Heart left ventricle (tissue), 16 donors: ENCODE measurements around the gene FAF1. TPM values are rescaled to one million over a fixed set of nuclear protein-coding genes. Genes with fewer than 3 reads are reported as not detected.

Experiments used
- ATAC-seq, 4 donors: fragments of 200-7000 bp; cut with Tn5 transposase; one replicate each; pipeline ENCODE4 v1.9.1; 2020 to 2022; ENCODE audit warnings: moderate library complexity in 4 of 4, mild to moderate bottlenecking in 3 of 4, moderate number of reproducible peaks in 1 of 4
- DNase-seq, 5 donors: peaks; one replicate each; pipeline ENCODE4 v3.0.0-alpha.2; 2020
- H3K27ac ChIP-seq, 12 donors: fragments of 200-600 bp; sonication (generic) in 4 of 12; one replicate each; pipeline versions ENCODE4 v1.5.0 to v1.8.0; 2016 to 2022; ENCODE audit warnings: mild to moderate bottlenecking in 2 of 12
- H3K27me3 ChIP-seq, 9 donors: fragments of 200-600 bp; sonication (generic) in 2 of 9; one replicate each; pipeline versions ENCODE4 v1.5.1 to v1.8.0; 2016 to 2022; ENCODE audit warnings: mild to moderate bottlenecking in 3 of 9
- H3K36me3 ChIP-seq, 9 donors: fragments of 200-600 bp; sonication (generic) in 2 of 9; one replicate each; pipeline versions ENCODE4 v1.5.0 to v1.8.0; 2018 to 2022; ENCODE audit warnings: mild to moderate bottlenecking in 2 of 9
- H3K4me1 ChIP-seq, 12 donors: fragments of 200-600 bp; sonication (generic) in 4 of 12; one replicate each; pipeline versions ENCODE4 v1.5.0 to v1.8.0; 2016 to 2022; ENCODE audit warnings: mild to moderate bottlenecking in 3 of 12
- H3K4me3 ChIP-seq, 12 donors: fragments of 200-600 bp; sonication (generic) in 4 of 12; one replicate each; pipeline versions ENCODE4 v1.5.0 to v1.8.0; 2017 to 2022; ENCODE audit warnings: mild to moderate bottlenecking in 9 of 12, moderate library complexity in 4 of 12
- H3K9me3 ChIP-seq, 12 donors: fragments of 200-600 bp; sonication (generic) in 4 of 12; one replicate each; pipeline versions ENCODE4 v1.5.0 to v1.8.0; 2016 to 2022; ENCODE audit warnings: mild to moderate bottlenecking in 1 of 12
- POLR2A ChIP-seq, 2 donors: fragments of 450-650 bp; IDR thresholded peaks; one replicate each; pipeline ENCODE4 v1.6.1; 2017; ENCODE audit warnings: antibody characterized with exemption in 2 of 2, mild to moderate bottlenecking in 2 of 2, moderate library complexity in 2 of 2
- WGBS, 4 donors: extraction: QIAGEN DNeasy Blood & Tissue Kit in 2 of 4; methylation state at CpG; one replicate each; pipeline versions ENCODE4 v1.1.5 to v1.1.7; 2013 to 2018; 5-methylcytosine and 5-hydroxymethylcytosine counted together
- intact Hi-C, 10 donors: fragments of 100-400 bp; cut with DNase I; formaldehyde crosslinking; loops; one replicate each; pipeline versions ENCODE4 v1.11.1 to v1.14.2; 2022
- polyA plus RNA-seq, 2 donors: library from polyadenylated mRNA; stranded (reverse); fragments of 200-250 nt; gene quantifications; one replicate each; pipeline ENCODE4 v1.2.3, GENCODE V29; 2013
- total RNA-seq, 9 donors: library from RNA; depleted of rRNA in 2 of 9; stranded (reverse); fragments of >200 nt in 2 of 9; fragmentation: NEBNext Ultra II Directional in 3 of 9; extraction: Animal tissue kit (Norgen Biotek cat#: 25700) in 3 of 9; gene quantifications; one replicate each; pipeline versions ENCODE4 v1.1.0 to v1.2.4, GENCODE V29; 2016 to 2023
- TF ChIP-seq, protein P1 (sequence below), 12 donors: fragments of 200-600 bp; sonication (generic) in 4 of 12; IDR thresholded peaks; one replicate each; pipeline versions ENCODE4 v1.5.0 to v1.8.0; 2018 to 2022; ENCODE audit warnings: antibody characterized with exemption in 12 of 12, mild to moderate bottlenecking in 5 of 12
- donor health status: ischemic (EF 13 %, LVEDD 7.1; RV severe dilation, severe dysfunction).
- donor health status: healthy with polysubstance abuse.
- donor health status: DM: no; HTN: yes; CAD: no.
- donor health status: DM: no; HTN: no; CAD: no.
- donor health status: ischemic (EF 25% LVEDD 6.9; RV normal size, moderate dysfunction).
- donor health status: ischemic (EF 25% LVEDD 5.7; RV mildly dilated, moderate dysfunction).
- donor health status: healthy.
- donor health status: DM: yes; HTN: yes; CAD: no.
- donor health status: ischemic (EF 35%, LVEDD 5.7; RV mildly dilated, moderate dysfunction).
- donor health status: nonischemic (EF 11% LVEDD 7.7; RV severe dilation, severe dysfunction).
- donor health status: DM: yes; HTN: yes; CAD: no.
- donor health status: PGD.
- donor health status: ischemic (EF 29% LVEDD 5.4; RV normal size, mild dysfunction).
- donor health status: nonischemic (EF 23%, LVEDD 6.1; RV moderate dilation, normal function).

Gene FAF1
- total and polyA plus RNA-seq, 11 donors: 41.0 to 112 (median 81.3) TPM

DNA sequence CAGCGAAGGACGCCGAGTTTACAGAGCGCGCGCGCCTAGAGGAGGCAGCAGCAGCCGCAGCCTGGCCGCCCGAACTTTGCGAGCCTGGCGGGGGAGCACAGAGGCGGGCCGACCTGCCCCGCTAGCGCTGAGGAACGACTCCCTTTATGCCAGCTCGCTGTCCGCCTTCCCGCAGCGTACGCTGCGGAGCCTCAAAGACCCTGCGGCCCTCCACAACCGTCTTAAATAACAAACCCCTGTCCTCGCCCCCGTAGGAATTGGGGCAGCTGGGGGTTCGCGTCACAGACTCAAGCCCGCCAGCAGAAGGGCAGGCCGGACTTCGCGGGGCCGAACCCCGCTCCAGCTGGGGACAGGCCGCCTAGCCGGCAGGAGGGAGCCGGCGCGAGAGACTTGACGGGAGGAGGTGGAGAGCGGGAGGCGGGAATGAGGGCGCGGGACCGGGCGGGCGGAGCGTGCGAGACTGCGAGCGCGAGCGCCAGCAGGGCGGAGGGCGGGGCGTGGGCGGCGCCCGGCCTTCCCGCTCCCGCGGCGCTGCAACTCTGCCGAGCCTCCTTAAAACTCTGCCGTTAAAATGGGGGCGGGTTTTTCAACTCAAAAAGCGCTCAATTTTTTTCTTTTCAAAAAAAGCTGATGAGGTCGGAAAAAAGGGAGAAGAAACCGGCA, 8.2 kb upstream of the FAF1 start:
- intact Hi-C loops: loop anchor here in 3 of 10 donors (1.0 to 10.0 kb wide), 9 partner anchors 8 to 907 kb away; partner anchors contain the start of genes EPS15 (in 1 of the 3), FAF1 (in 1 of the 3), NRDC (in 1 of the 3) and RNF11 (in 1 of the 3)
- no peaks in the 10 kb centered on the region for H3K9me3 ChIP-seq
- peaks cover 0 to 39% (median 12%) of the 10 kb centered on the region in 12 donors for H3K4me1 ChIP-seq
- ATAC-seq (peak; percentile 90 to 96 (median 95)), DNase-seq (peak; percentile 94 to 96 (median 95))
- H3K4me3 ChIP-seq: peak overlapping the region; percentile 57 to 91 (median 82)
- H3K36me3 ChIP-seq: no peaks in the 10 kb centered on the region
- 0 to 1% (median 0%) methylated on average over 29 to 70 of the region's 70 CpGs for WGBS, 4 donors
- no peaks in the 10 kb centered on the region for H3K27me3 ChIP-seq
- peak overlapping the region; percentile 92 to 99 (median 96) for H3K27ac ChIP-seq
- peak in 1 of 2 donors; percentile 70 for TF ChIP-seq POLR2A (IDR thresholded peaks at IDR 0.05)
- TF ChIP-seq, protein P1, sequence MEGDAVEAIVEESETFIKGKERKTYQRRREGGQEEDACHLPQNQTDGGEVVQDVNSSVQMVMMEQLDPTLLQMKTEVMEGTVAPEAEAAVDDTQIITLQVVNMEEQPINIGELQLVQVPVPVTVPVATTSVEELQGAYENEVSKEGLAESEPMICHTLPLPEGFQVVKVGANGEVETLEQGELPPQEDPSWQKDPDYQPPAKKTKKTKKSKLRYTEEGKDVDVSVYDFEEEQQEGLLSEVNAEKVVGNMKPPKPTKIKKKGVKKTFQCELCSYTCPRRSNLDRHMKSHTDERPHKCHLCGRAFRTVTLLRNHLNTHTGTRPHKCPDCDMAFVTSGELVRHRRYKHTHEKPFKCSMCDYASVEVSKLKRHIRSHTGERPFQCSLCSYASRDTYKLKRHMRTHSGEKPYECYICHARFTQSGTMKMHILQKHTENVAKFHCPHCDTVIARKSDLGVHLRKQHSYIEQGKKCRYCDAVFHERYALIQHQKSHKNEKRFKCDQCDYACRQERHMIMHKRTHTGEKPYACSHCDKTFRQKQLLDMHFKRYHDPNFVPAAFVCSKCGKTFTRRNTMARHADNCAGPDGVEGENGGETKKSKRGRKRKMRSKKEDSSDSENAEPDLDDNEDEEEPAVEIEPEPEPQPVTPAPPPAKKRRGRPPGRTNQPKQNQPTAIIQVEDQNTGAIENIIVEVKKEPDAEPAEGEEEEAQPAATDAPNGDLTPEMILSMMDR (IDR thresholded peaks at IDR 0.05): peak in 11 of 12 donors; percentile 12 to 56 (median 41)

DNA sequence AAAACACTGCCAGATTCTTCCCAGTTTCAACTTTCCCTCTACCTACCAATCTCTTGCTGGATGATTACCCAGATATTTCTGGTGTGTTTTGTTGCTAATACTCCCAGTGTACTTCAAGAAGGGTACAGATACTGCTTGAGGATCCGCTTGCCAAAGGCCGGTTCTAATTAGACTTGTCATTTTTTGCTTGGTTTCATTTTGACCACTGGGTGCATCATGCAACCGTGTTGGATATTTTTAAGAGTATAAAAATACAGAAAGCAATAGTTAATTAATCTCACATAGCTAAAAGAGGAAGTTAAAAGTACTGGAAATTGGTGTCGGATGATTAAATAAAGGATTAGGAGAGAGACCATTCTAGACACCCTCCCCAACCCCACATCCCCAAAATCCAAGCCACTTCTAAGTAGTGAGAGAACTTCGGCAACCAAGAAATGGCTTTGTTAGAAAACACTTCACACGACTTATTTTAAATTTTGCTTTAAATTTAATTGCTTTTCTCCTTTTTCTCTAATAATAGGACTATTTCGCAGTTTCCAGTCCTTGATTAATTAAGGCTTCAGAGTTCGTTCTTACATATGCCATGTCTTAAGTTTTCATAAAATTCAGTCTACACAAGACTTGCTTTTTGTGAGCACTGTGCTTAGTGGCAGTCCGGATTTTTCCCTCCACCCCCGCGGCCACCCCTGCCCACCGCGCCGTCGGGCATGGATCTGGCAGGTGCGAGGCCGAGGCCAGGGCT, 7.5 kb upstream of the FAF1 start:
- peaks cover 0 to 32% (median 10%) of the 10 kb centered on the region in 12 donors for H3K4me1 ChIP-seq
- TF ChIP-seq, protein P1 (IDR thresholded peaks at IDR 0.05): no peak
- no peak for TF ChIP-seq POLR2A (IDR thresholded peaks at IDR 0.05)
- no peaks in the 10 kb centered on the region for H3K36me3 ChIP-seq
- peak overlapping the region; percentile 92 to 99 (median 96) for H3K27ac ChIP-seq
- DNase-seq (no peak), ATAC-seq (no peak)
- intact Hi-C loops: loop anchor here in 3 of 10 donors (1.0 to 10.0 kb wide), 9 partner anchors 7 to 907 kb away; partner anchors contain the start of genes EPS15 (in 1 of the 3), FAF1 (in 1 of the 3), NRDC (in 1 of the 3) and RNF11 (in 1 of the 3)
- 16 to 21% (median 18%) methylated on average over 16 to 17 of the region's 17 CpGs for WGBS, 4 donors
- no peaks in the 10 kb centered on the region for H3K9me3 ChIP-seq
- H3K27me3 ChIP-seq: no peaks in the 10 kb centered on the region
- peak overlapping the region; percentile 57 to 91 (median 82) for H3K4me3 ChIP-seq

DNA sequence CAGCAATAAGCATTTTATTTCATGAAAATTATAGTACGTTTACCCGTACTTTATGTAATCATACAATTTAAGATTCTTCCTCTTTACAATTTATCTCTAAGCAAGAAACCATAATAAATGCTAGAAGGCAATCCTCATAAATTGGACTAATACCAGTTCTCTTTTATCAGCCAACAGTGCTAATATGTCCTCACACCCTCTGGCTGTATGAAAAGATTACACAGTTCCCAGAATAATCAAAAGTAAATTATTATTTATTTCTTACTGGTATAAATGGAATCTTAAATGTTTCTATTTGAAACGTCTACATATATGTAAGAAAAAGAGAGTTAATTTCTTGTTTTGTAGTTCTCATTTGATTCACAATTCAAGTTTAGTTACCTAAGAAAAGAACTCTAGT, 6.9 kb upstream of the FAF1 start:
- no peak for TF ChIP-seq POLR2A (IDR thresholded peaks at IDR 0.05)
- TF ChIP-seq, protein P1 (IDR thresholded peaks at IDR 0.05): no peak
- H3K36me3 ChIP-seq: no peaks in the 10 kb centered on the region
- no peaks in the 10 kb centered on the region for H3K9me3 ChIP-seq
- DNase-seq: no peak
- H3K4me1 ChIP-seq: peaks cover 0 to 26% (median 10%) of the 10 kb centered on the region in 12 donors
- H3K4me3 ChIP-seq: peak overlapping the region in 9 of 12 donors; percentile 57 to 91 (median 86)
- ATAC-seq: no peak
- WGBS, 4 donors: 72 to 82% (median 73%) methylated on average over 3 of the region's 3 CpGs
- no peaks in the 10 kb centered on the region for H3K27me3 ChIP-seq
- H3K27ac ChIP-seq: peak overlapping the region; percentile 92 to 99 (median 96)
- intact Hi-C loops: loop anchor here in 3 of 10 donors (5.0 to 10.0 kb wide), 7 partner anchors 35 to 908 kb away; partner anchors contain the start of genes EPS15 (in 1 of the 3), NRDC (in 1 of the 3) and RNF11 (in 1 of the 3)
